Neural cell (in vitro differentiated cells): Measurements from ENCODE around the gene USP48. TPM values are rescaled to one million over a fixed set of nuclear protein-coding genes. Genes with fewer than 3 reads are reported as not detected.

Experiments
- H2AFZ ChIP-seq: fragments of 200-600, 300-800 bp; sonication (generic), shearing (Covaris generic); 2 replicates; pipeline ENCODE4 v1.6.0; 2014; ENCODE audit warnings: low read depth, mild to moderate bottlenecking, antibody characterized with exemption, low read length, moderate library complexity
- H3F3A ChIP-seq: fragments of 200-600 bp; shearing (Covaris generic); 2 replicates; pipeline ENCODE4 v1.6.1; 2016; ENCODE audit warnings: mild to moderate bottlenecking, moderate library complexity, mixed read lengths, antibody characterized with exemption, low read length; ENCODE audit not compliant: insufficient read depth, poor library complexity, severe bottlenecking
- H3K27ac ChIP-seq: fragments of 200-600, 300-800 bp; sonication (generic), shearing (Covaris generic); 2 replicates; pipeline ENCODE4 v1.5.1; 2014; ENCODE audit warnings: mild to moderate bottlenecking, low read length, moderate library complexity
- H3K27me3 ChIP-seq: fragments of 300-800, 200-600 bp; sonication (generic), shearing (Covaris generic); 2 replicates; pipeline ENCODE4 v1.6.0; 2014; ENCODE audit warnings: mild to moderate bottlenecking, low read depth, low read length, moderate library complexity; ENCODE audit not compliant: insufficient read depth
- H3K36me3 ChIP-seq: fragments of 300-800, 200-600 bp; sonication (generic), shearing (Covaris generic); 2 replicates; pipeline ENCODE4 v1.5.1; 2014; ENCODE audit warnings: mild to moderate bottlenecking, antibody characterized with exemption, low read length, moderate library complexity; ENCODE audit not compliant: insufficient read depth
- H3K4me2 ChIP-seq: fragments of 300-800, 200-600 bp; sonication (generic), shearing (Covaris generic); 2 replicates; pipeline ENCODE4 v1.6.0; 2014; ENCODE audit warnings: mild to moderate bottlenecking, low read length
- H3K4me3 ChIP-seq: fragments of 300-800, 200-600 bp; sonication (generic), shearing (Covaris generic); 2 replicates; pipeline ENCODE4 v1.5.1; 2014; ENCODE audit warnings: mild to moderate bottlenecking, low read length, moderate library complexity
- H3K79me2 ChIP-seq: fragments of 200-600 bp; shearing (Covaris generic); replicated peaks from 2 replicates; pipeline ENCODE4 v1.6.0; 2014; ENCODE audit warnings: mild to moderate bottlenecking, low read length, moderate library complexity; ENCODE audit not compliant: insufficient read depth
- H3K9ac ChIP-seq: fragments of 300-800, 200-600 bp; sonication (generic), shearing (Covaris generic); 2 replicates; pipeline ENCODE4 v1.6.1; 2016; ENCODE audit warnings: mild to moderate bottlenecking, low read length, mixed read lengths
- H3K9me2 ChIP-seq: fragments of 200-600 bp; shearing (Covaris generic); 2 replicates; pipeline ENCODE4 v1.6.1; 2016; ENCODE audit warnings: mild to moderate bottlenecking, low read length, mixed read lengths; ENCODE audit not compliant: insufficient read depth
- H3K9me3 ChIP-seq: fragments of 200-600, 300-800 bp; sonication (generic), shearing (Covaris generic); 2 replicates; pipeline ENCODE4 v1.6.1; 2016; ENCODE audit warnings: mild to moderate bottlenecking, mixed run types, low read length, moderate library complexity, mixed read lengths
- H4K20me1 ChIP-seq: fragments of 200-600 bp; shearing (Covaris generic); 2 replicates; pipeline ENCODE4 v1.6.1; 2016; ENCODE audit warnings: mild to moderate bottlenecking, mixed run types; ENCODE audit not compliant: insufficient read depth
- EP300 ChIP-seq: fragments of 450-650 bp; conservative IDR thresholded peaks from 2 replicates; pipeline ENCODE4 v1.6.1; 2014; ENCODE audit warnings: antibody characterized with exemption, mild to moderate bottlenecking, moderate library complexity; ENCODE audit not compliant: poor library complexity, severe bottlenecking
- EZH2 ChIP-seq: fragments of 200-600, 300-800 bp; shearing (Covaris generic), sonication (generic); IDR thresholded peaks from 2 replicates; pipeline ENCODE4 v1.6.1; 2014; ENCODE audit warnings: antibody characterized with exemption, low read length, borderline replicate concordance, mild to moderate bottlenecking; ENCODE audit not compliant: insufficient read depth, poor library complexity, severe bottlenecking
- MXI1 ChIP-seq: fragments of 450-650 bp; conservative IDR thresholded peaks from 2 replicates; pipeline ENCODE4 v1.6.1; 2014; ENCODE audit warnings: antibody characterized with exemption, mild to moderate bottlenecking; ENCODE audit not compliant: poor library complexity, severe bottlenecking
- POLR2AphosphoS5 ChIP-seq: IDR thresholded peaks from 2 replicates; pipeline ENCODE4 v1.6.1; 2012
- RAD21 ChIP-seq: fragments of 450-650 bp; conservative IDR thresholded peaks from 2 replicates; pipeline ENCODE4 v1.6.1; 2014; ENCODE audit warnings: antibody characterized with exemption, mild to moderate bottlenecking, moderate library complexity
- SMC3 ChIP-seq: fragments of 450-650 bp; conservative IDR thresholded peaks from 2 replicates; pipeline ENCODE4 v1.6.1; 2014; ENCODE audit warnings: antibody characterized with exemption, mild to moderate bottlenecking, moderate library complexity; ENCODE audit not compliant: poor library complexity
- TAF1 ChIP-seq: IDR thresholded peaks from 2 replicates; pipeline ENCODE4 v1.6.1; 2012; ENCODE audit warnings: low read depth
- polyA plus RNA-seq: library from polyadenylated mRNA; depleted of rRNA; stranded (reverse); fragments of >200 nt; gene quantifications from 2 replicates; pipeline ENCODE4 v1.2.3, GENCODE V29; 2014
- TF ChIP-seq, protein P1 (sequence below): IDR thresholded peaks from 2 replicates; pipeline ENCODE4 v1.6.1; 2012; ENCODE audit warnings: borderline replicate concordance
- TF ChIP-seq, protein P2 (sequence below): fragments of 450-650 bp; IDR thresholded peaks from 2 replicates; pipeline ENCODE4 v1.5.1; 2014; ENCODE audit warnings: antibody characterized with exemption, mild to moderate bottlenecking, moderate library complexity; ENCODE audit not compliant: poor library complexity, severe bottlenecking

The USP48 gene
- polyA plus RNA-seq, 1 donor from 2014 or later, result 67.2 TPM

DNA sequence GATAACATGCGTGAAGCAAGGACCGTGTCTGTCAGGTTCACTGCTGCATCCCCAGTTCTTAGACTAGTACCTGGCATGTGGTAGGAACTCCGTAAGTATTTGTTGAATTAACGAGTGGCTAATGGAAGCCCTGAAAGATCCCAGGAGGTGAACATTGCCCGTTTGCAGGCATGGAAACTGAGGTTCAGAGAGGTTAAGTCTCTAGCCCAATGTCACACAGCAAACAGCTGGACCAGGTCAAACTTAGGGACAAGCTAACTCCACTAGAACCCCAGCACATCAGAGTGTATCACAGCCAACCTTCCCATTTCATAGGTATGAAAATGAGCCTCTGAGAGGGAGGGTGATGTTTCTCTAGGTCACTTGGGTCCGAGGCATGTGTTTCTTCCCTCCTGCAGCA, 141.4 kb downstream of the USP48 start:
- Histone ChIP-seq H3K4me3 (no peak overlapping the region), H3K27me3 (no peaks in the 10 kb centered on the region), H3K36me3 (no peaks in the 10 kb centered on the region), H3K79me2 (no peaks in the 10 kb centered on the region), H3F3A (no peaks in the 10 kb centered on the region), H3K4me2 (no peak overlapping the region), H3K9me3 (no peaks in the 10 kb centered on the region), H3K9ac (no peak overlapping the region), H3K9me2 (no peaks in the 10 kb centered on the region), H4K20me1 (no peaks in the 10 kb centered on the region), H3K27ac (no peak overlapping the region), H2AFZ (no peak overlapping the region)
- TF ChIP-seq RAD21 (no peak), EP300 (no peak), POLR2AphosphoS5 (no peak), EZH2 (no peak), SMC3 (no peak), MXI1 (no peak), TAF1 (no peak)
- TF ChIP-seq, protein P1, sequence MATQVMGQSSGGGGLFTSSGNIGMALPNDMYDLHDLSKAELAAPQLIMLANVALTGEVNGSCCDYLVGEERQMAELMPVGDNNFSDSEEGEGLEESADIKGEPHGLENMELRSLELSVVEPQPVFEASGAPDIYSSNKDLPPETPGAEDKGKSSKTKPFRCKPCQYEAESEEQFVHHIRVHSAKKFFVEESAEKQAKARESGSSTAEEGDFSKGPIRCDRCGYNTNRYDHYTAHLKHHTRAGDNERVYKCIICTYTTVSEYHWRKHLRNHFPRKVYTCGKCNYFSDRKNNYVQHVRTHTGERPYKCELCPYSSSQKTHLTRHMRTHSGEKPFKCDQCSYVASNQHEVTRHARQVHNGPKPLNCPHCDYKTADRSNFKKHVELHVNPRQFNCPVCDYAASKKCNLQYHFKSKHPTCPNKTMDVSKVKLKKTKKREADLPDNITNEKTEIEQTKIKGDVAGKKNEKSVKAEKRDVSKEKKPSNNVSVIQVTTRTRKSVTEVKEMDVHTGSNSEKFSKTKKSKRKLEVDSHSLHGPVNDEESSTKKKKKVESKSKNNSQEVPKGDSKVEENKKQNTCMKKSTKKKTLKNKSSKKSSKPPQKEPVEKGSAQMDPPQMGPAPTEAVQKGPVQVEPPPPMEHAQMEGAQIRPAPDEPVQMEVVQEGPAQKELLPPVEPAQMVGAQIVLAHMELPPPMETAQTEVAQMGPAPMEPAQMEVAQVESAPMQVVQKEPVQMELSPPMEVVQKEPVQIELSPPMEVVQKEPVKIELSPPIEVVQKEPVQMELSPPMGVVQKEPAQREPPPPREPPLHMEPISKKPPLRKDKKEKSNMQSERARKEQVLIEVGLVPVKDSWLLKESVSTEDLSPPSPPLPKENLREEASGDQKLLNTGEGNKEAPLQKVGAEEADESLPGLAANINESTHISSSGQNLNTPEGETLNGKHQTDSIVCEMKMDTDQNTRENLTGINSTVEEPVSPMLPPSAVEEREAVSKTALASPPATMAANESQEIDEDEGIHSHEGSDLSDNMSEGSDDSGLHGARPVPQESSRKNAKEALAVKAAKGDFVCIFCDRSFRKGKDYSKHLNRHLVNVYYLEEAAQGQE, result no peak
- TF ChIP-seq, protein P2, sequence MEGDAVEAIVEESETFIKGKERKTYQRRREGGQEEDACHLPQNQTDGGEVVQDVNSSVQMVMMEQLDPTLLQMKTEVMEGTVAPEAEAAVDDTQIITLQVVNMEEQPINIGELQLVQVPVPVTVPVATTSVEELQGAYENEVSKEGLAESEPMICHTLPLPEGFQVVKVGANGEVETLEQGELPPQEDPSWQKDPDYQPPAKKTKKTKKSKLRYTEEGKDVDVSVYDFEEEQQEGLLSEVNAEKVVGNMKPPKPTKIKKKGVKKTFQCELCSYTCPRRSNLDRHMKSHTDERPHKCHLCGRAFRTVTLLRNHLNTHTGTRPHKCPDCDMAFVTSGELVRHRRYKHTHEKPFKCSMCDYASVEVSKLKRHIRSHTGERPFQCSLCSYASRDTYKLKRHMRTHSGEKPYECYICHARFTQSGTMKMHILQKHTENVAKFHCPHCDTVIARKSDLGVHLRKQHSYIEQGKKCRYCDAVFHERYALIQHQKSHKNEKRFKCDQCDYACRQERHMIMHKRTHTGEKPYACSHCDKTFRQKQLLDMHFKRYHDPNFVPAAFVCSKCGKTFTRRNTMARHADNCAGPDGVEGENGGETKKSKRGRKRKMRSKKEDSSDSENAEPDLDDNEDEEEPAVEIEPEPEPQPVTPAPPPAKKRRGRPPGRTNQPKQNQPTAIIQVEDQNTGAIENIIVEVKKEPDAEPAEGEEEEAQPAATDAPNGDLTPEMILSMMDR, result no peak

DNA sequence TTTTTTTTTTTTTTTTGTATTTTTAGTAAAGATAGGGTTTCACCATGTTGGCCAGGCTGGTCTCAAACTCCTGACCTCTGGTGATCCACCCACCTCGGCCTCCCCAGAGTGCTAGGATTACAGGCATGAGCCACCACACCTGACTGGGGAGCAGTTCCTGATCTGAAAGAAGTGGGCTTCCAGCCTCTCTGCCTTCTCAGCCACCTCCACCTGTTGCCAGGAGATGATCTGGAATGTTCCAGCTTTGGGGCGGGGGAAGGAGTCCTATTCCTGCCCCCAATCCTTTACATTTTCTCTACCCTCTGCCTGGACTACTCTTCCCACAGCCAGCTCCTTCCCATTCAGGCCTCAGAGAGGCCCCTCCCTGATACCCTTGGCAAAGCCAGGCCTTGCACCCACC, 141.9 kb downstream of the USP48 start:
- H3K4me3 ChIP-seq, result no peak overlapping the region
- TF ChIP-seq, protein P2, result no peak
- TF ChIP-seq, protein P1, result no peak
- TF ChIP-seq SMC3 (no peak), EP300 (no peak), MXI1 (no peak), POLR2AphosphoS5 (no peak), EZH2 (no peak), RAD21 (no peak), TAF1 (no peak)
- no peaks in the 10 kb centered on the region for H4K20me1 ChIP-seq
- H3K9me2 ChIP-seq, result no peaks in the 10 kb centered on the region
- H3F3A ChIP-seq, result no peaks in the 10 kb centered on the region
- H3K9me3 ChIP-seq, result no peaks in the 10 kb centered on the region
- no peak overlapping the region for H3K27ac ChIP-seq
- H3K36me3 ChIP-seq, result no peaks in the 10 kb centered on the region
- no peak overlapping the region for H2AFZ ChIP-seq
- H3K4me2 ChIP-seq, result no peak overlapping the region
- no peaks in the 10 kb centered on the region for H3K27me3 ChIP-seq
- H3K9ac ChIP-seq, result no peak overlapping the region
- no peaks in the 10 kb centered on the region for H3K79me2 ChIP-seq
